Activated T-cell treated with anti-CD3 and anti-CD28 coated beads for 24 hours (primary cell): ENCODE data around the gene RRAS2.
A peak's percentile ranks its signal among the peaks of the same experiment; 100 is the strongest.
"Not testable (repeated sequence)": the region's sequence is repeated elsewhere in the genome, so short reads cannot be mapped to it uniquely, and the experiment has no call there.

ENCODE experiments used
- DNase-seq: peaks from one replicate; pipeline ENCODE4 v3.0.0-alpha.2; 2020; ENCODE audit warnings: low read depth

Gene RRAS2

GRCh38 chr11:14258221-14258935 lies 100.6 kb downstream of the RRAS2 start:
- no peak for DNase-seq

- no peak for DNase-seq
Observed at GRCh38 chr11:14255238-14255534, 103.8 kb downstream of the RRAS2 start.

GRCh38 chr11:14254533-14255237 lies 104.3 kb downstream of the RRAS2 start:
- no peak for DNase-seq

GRCh38 chr11:14253840-14254239 lies 105.1 kb downstream of the RRAS2 start:
- DNase-seq = no peak

GRCh38 chr11:14253421-14253820 lies 105.6 kb downstream of the RRAS2 start:
- no peak for DNase-seq

- DNase-seq = not testable (repeated sequence)
Observed at GRCh38 chr11:14252501-14252900, 106.5 kb downstream of the RRAS2 start.

- no peak for DNase-seq
Observed at GRCh38 chr11:14251754-14252153, 107.2 kb downstream of the RRAS2 start.

- DNase-seq = peak; percentile 39
Observed at GRCh38 chr11:14249121-14249963, 109.6 kb downstream of the RRAS2 start.

- DNase-seq = no peak
Observed at GRCh38 chr11:14248580-14248981, 110.4 kb downstream of the RRAS2 start.

GRCh38 chr11:14245444-14245843 lies 113.5 kb downstream of the RRAS2 start:
- DNase-seq = no peak

- DNase-seq = no peak
Observed at GRCh38 chr11:14244926-14245325, 114.1 kb downstream of the RRAS2 start.

- no peak for DNase-seq
Observed at GRCh38 chr11:14242733-14243132, 116.2 kb downstream of the RRAS2 start.

- DNase-seq = no peak
Observed at GRCh38 chr11:14242187-14242586, 116.8 kb downstream of the RRAS2 start.

- DNase-seq = no peak
Observed at GRCh38 chr11:14240951-14241350, 118.0 kb downstream of the RRAS2 start.

- no peak for DNase-seq
Observed at GRCh38 chr11:14240221-14240620, 118.8 kb downstream of the RRAS2 start.

GRCh38 chr11:14237444-14237961 lies 121.5 kb downstream of the RRAS2 start:
- DNase-seq = no peak

- DNase-seq = no peak
Observed at GRCh38 chr11:14235701-14236100, 123.3 kb downstream of the RRAS2 start.

GRCh38 chr11:14234446-14234845 lies 124.5 kb downstream of the RRAS2 start:
- no peak for DNase-seq

- DNase-seq = no peak
Observed at GRCh38 chr11:14232652-14233051, 126.3 kb downstream of the RRAS2 start.

GRCh38 chr11:14230407-14230806 lies 128.6 kb downstream of the RRAS2 start:
- no peak for DNase-seq

GRCh38 chr11:14229472-14229871 lies 129.5 kb downstream of the RRAS2 start:
- DNase-seq = no peak

GRCh38 chr11:14228356-14228755 lies 130.6 kb downstream of the RRAS2 start:
- no peak for DNase-seq
